GM12878 (cell line): ENCODE measurements around the gene ADCY7.

Source experiments
- BRCA1 ChIP-seq: IDR thresholded peaks from 2 replicates; pipeline ENCODE4 v1.6.1; 2011; ENCODE audit warnings: low read depth, low read length, improper control_type of control experiment
- ETV6 ChIP-seq, 2 experiments: fragments of 450-650 bp in 1 of 2; IDR thresholded peaks in 1 of 2; conservative IDR thresholded peaks in 1 of 2; 2 replicates each; pipeline ENCODE4 v1.6.1; 2014; ENCODE audit warnings: antibody characterized with exemption in 1 of 2, borderline replicate concordance in 1 of 2, low read depth in 1 of 2, mild to moderate bottlenecking in 1 of 2, moderate library complexity in 1 of 2
- NFYB ChIP-seq: IDR thresholded peaks from 2 replicates; pipeline ENCODE4 v1.6.1; 2011; ENCODE audit warnings: low read depth, mild to moderate bottlenecking, low read length, improper control_type of control experiment, moderate library complexity; ENCODE audit not compliant: insufficient read depth
- POLR2AphosphoS5 ChIP-seq: IDR thresholded peaks from 2 replicates; pipeline ENCODE4 v1.6.1; 2011; ENCODE audit warnings: mild to moderate bottlenecking, low read length, inconsistent platforms
- TF ChIP-seq, protein P1 (sequence below), 3 experiments: IDR thresholded peaks in 2 of 3; conservative IDR thresholded peaks in 1 of 3; 2 replicates each; pipeline ENCODE4 v1.5.1; 2011; ENCODE audit warnings: low read depth in 3 of 3, low read length in 3 of 3, mild to moderate bottlenecking in 3 of 3, control low read depth in 2 of 3, moderate library complexity in 2 of 3, inconsistent platforms in 1 of 3, mixed read lengths in 1 of 3; ENCODE audit not compliant: control insufficient read depth in 2 of 3, insufficient read depth in 1 of 3; ENCODE audit errors: extremely low read depth in 1 of 3

DNA sequence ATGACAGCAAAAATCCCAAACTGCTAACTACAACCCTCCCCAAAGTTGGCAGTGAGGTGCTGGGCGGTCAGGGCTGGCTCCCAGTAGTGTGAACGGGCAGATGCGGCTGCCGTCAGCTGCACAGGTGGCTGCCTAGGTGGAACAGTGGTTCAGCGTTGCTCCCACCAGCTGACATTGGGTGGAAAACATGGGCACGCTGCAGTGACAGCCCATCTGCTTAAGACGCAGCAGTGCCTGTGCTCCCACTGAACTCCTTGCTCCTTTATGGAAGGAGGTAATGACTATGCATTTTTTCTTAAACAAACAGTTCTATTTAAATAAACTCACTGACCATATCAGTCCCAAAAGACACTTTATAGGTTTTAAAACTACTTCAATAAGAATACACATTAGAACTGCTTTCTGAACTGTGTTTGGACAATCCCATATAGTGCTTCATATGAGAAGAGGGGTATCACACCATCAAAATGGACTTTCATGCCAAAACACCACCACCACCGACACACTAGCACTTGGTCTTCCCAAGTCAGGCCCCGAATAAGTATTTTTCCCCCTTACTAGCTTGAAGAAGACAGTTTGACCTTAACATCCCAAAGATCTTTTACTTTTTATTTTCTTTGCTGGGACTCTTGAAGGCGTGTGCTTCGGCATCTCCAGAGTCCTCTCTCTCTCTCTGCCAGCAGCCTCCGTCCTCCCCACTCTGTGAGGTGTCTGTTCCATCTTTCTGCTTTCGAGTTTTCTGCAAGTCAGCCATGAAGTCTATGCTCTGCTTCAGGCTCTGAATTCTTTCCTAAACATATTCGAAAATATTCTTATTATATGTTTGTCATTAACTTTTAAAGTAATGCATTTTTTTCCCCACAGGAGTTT is 68.0 kb downstream of the ADCY7 start:
- TF ChIP-seq, protein P1, sequence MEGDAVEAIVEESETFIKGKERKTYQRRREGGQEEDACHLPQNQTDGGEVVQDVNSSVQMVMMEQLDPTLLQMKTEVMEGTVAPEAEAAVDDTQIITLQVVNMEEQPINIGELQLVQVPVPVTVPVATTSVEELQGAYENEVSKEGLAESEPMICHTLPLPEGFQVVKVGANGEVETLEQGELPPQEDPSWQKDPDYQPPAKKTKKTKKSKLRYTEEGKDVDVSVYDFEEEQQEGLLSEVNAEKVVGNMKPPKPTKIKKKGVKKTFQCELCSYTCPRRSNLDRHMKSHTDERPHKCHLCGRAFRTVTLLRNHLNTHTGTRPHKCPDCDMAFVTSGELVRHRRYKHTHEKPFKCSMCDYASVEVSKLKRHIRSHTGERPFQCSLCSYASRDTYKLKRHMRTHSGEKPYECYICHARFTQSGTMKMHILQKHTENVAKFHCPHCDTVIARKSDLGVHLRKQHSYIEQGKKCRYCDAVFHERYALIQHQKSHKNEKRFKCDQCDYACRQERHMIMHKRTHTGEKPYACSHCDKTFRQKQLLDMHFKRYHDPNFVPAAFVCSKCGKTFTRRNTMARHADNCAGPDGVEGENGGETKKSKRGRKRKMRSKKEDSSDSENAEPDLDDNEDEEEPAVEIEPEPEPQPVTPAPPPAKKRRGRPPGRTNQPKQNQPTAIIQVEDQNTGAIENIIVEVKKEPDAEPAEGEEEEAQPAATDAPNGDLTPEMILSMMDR (IDR thresholded peaks at IDR 0.05 in 2 of 3, conservative IDR thresholded peaks at IDR 0.05 in 1 of 3; ENCODE audit: control insufficient read depth in 2 of 3, extremely low read depth in 1 of 3, insufficient read depth in 1 of 3, low read depth in 3 of 3, low read length in 3 of 3), result no peak
- TF ChIP-seq ETV6 (conservative IDR thresholded peaks at IDR 0.05 in 1 of 2, IDR thresholded peaks at IDR 0.05 in 1 of 2; ENCODE audit: borderline replicate concordance in 1 of 2, low read depth in 1 of 2), result no peak
- no peak for TF ChIP-seq BRCA1
- TF ChIP-seq NFYB, result no peak
- TF ChIP-seq POLR2AphosphoS5, result no peak
